HepG2 (cell line): ENCODE results near the gene IL18RAP. TPM values are rescaled to one million over a fixed set of nuclear protein-coding genes. Genes with fewer than 3 reads are reported as not detected.
A peak's percentile ranks its signal among the peaks of the same experiment; 100 is the strongest.

Source experiments
- ATAC-seq: fragments of 200-7000 bp; cut with Tn5 transposase; 3 replicates; pipeline ENCODE4 v1.9.1; 2020; ENCODE audit warnings: mild to moderate bottlenecking, moderate library complexity
- BruUV-seq: library from RNA; stranded (reverse); fragments of 400-500 nt; replicated peaks from 2 replicates; lab custom pipeline; 2021; lab: Mats Ljungman, UMichigan
- CTCF ChIA-PET: fragments of 300-600 bp; formaldehyde crosslinking; extraction: SDS; loops from one replicate; lab custom pipeline; 2021; ENCODE audit warnings: low total read pairs, inconsistent platforms, low intra/inter-chr PET ratio; lab: Yijun Ruan, JAX
- POLR2A ChIA-PET: fragments of 350-600 bp; sonication (Branson Sonifier 250); formaldehyde crosslinking; loops from one replicate; lab custom pipeline; 2020; ENCODE audit warnings: antibody characterized with exemption, inconsistent platforms; lab: Yijun Ruan, JAX
- DNase-seq: peaks from one replicate; pipeline ENCODE4 v3.0.0-alpha.2; 2015; ENCODE audit warnings: low spot score
- FAIRE-seq: peaks from 3 replicates; lab custom pipeline; 2011; peaks lifted over from hg19 to GRCh38; lab: Jason Lieb, UNC
- H2AFZ ChIP-seq: one replicate; pipeline ENCODE4 v1.6.1; 2011; ENCODE audit warnings: low read length, inconsistent platforms
- H3K27ac ChIP-seq: fragments of 300-600 bp; 3 replicates; pipeline ENCODE4 v1.8.0; 2011; ENCODE audit warnings: mixed run types, mild to moderate bottlenecking, mixed read lengths, low read length, inconsistent platforms; ENCODE audit not compliant: insufficient read depth; ENCODE audit errors: extremely low read length
- H3K27me3 ChIP-seq, 2 experiments: fragments of 200-600 bp in 1 of 2; 2 replicates in 1 of 2; 3 replicates in 1 of 2; pipeline versions ENCODE4 v1.6.0 to v1.8.0; 2011; ENCODE audit warnings: low read length in 2 of 2, mild to moderate bottlenecking in 2 of 2, moderate library complexity in 2 of 2, inconsistent platforms in 1 of 2; ENCODE audit not compliant: insufficient read depth in 2 of 2, control insufficient read depth in 1 of 2
- H3K36me3 ChIP-seq, 2 experiments: fragments of 200-600 bp in 1 of 2; replicated peaks in 1 of 2; 2 replicates in 1 of 2; 3 replicates in 1 of 2; pipeline versions ENCODE4 v1.5.1 to v1.8.0; 2011; ENCODE audit warnings: low read length in 2 of 2, inconsistent platforms in 1 of 2; ENCODE audit not compliant: insufficient read depth in 2 of 2, control insufficient read depth in 1 of 2
- H3K4me1 ChIP-seq: 2 replicates; pipeline ENCODE4 v1.5.1; 2012; ENCODE audit warnings: low read length, inconsistent platforms; ENCODE audit not compliant: insufficient read depth
- H3K4me2 ChIP-seq: 2 replicates; pipeline ENCODE4 v1.6.0; 2011; ENCODE audit warnings: low read depth, low read length, inconsistent platforms
- H3K4me3 ChIP-seq, 3 experiments: fragments of 200-600 bp in 1 of 3; sonication (generic), shearing (Covaris generic) in 1 of 3; replicated peaks in 1 of 3; 2 replicates each; pipeline ENCODE4 v1.5.1; 2011 to 2016; ENCODE audit warnings: low read length in 3 of 3, inconsistent platforms in 2 of 3, low read depth in 2 of 3, mild to moderate bottlenecking in 2 of 3, control low read depth in 1 of 3, mixed read lengths in 1 of 3; ENCODE audit not compliant: insufficient read depth in 1 of 3
- H3K79me2 ChIP-seq: one replicate; pipeline ENCODE4 v1.6.1; 2011; ENCODE audit warnings: low read length, inconsistent platforms; ENCODE audit not compliant: insufficient read depth
- H3K9ac ChIP-seq: 2 replicates; pipeline ENCODE4 v1.6.0; 2011; ENCODE audit warnings: mild to moderate bottlenecking, low read depth, low read length, inconsistent platforms; ENCODE audit not compliant: insufficient read depth
- H3K9me3 ChIP-seq: 2 replicates; pipeline ENCODE4 v1.5.1; 2012; ENCODE audit warnings: mild to moderate bottlenecking, low read length
- H4K20me1 ChIP-seq: 2 replicates; pipeline ENCODE4 v1.6.0; 2011; ENCODE audit warnings: inconsistent platforms, mild to moderate bottlenecking, low read length, moderate library complexity; ENCODE audit not compliant: insufficient read depth
- FOXC1 ChIP-seq: sonication (generic); formaldehyde crosslinking; IDR thresholded peaks from 2 replicates; pipeline ENCODE4 v1.8.0; 2022; ENCODE audit warnings: mild to moderate bottlenecking, missing genetic modification reagents, borderline replicate concordance
- JUNB ChIP-seq: sonication (generic); formaldehyde crosslinking; IDR thresholded peaks from 2 replicates; pipeline ENCODE4 v1.8.0; 2022; ENCODE audit warnings: missing genetic modification reagents, mild to moderate bottlenecking, borderline replicate concordance
- MXI1 ChIP-seq: IDR thresholded peaks from 3 replicates; pipeline ENCODE4 v1.6.1; 2012; ENCODE audit warnings: low read depth, low read length, inconsistent platforms, borderline replicate concordance
- MYC ChIP-seq: sonication (generic); formaldehyde crosslinking; IDR thresholded peaks from 2 replicates; pipeline ENCODE4 v1.9.0; 2021; ENCODE audit warnings: missing genetic modification reagents, borderline replicate concordance
- SMC3 ChIP-seq: IDR thresholded peaks from 2 replicates; pipeline ENCODE4 v1.6.1; 2011; ENCODE audit warnings: low read length, improper control_type of control experiment
- SNAI1 ChIP-seq: sonication (generic); formaldehyde crosslinking; IDR thresholded peaks from 2 replicates; pipeline ENCODE4 v1.5.0; 2020; ENCODE audit warnings: mild to moderate bottlenecking, missing genetic modification reagents, borderline replicate concordance
- STAG1 ChIP-seq: sonication (generic); formaldehyde crosslinking; IDR thresholded peaks from 2 replicates; pipeline ENCODE4 v1.4.0; 2020; ENCODE audit warnings: missing genetic modification reagents
- U2AF1 ChIP-seq: fragments of 200-400 bp; formaldehyde crosslinking; optimal IDR thresholded peaks from 2 replicates; pipeline ENCODE3; 2017; ENCODE audit warnings: mild to moderate bottlenecking, low read depth, low read length
- ZNF225 ChIP-seq: sonication (generic); formaldehyde crosslinking; IDR thresholded peaks from 2 replicates; pipeline ENCODE4 v1.4.0; 2020; ENCODE audit warnings: mild to moderate bottlenecking, missing genetic modification reagents
- ZSCAN31 ChIP-seq: sonication (generic); formaldehyde crosslinking; IDR thresholded peaks from 2 replicates; pipeline ENCODE4 v1.5.0; 2020; ENCODE audit warnings: low read depth, mild to moderate bottlenecking, missing genetic modification reagents
- WGBS: methylation state at CpG from one replicate; pipeline ENCODE4 v1.1.6; 2017; ENCODE audit warnings: low lambda C conversion rate; 5-methylcytosine and 5-hydroxymethylcytosine counted together
- in situ Hi-C: cut with HindIII; loops from 2 replicates; pipeline ENCODE4 v1.10.0; 2017; ENCODE audit warnings: low pct_unique_long_range_greater_than_20kb; ENCODE audit not compliant: extremely low pct_ligation_motif_present
- intact Hi-C: fragments of 100-400 bp; cut with micrococcal nuclease; formaldehyde crosslinking; loops from one replicate; pipeline ENCODE4 v1.10.0; 2022; ENCODE audit not compliant: unreplicated experiment
- polyA plus RNA-seq, 8 experiments: library from polyadenylated mRNA; depleted of rRNA in 3 of 8; stranded (reverse) in 7 of 8; unstranded in 1 of 8; fragments of >200 nt; fragmentation: Illumina TruSeq in 4 of 8; extraction: Trizol in 4 of 8; gene quantifications; 2 replicates each; pipeline versions ENCODE4 v1.2.1 to v1.2.3, GENCODE V29; 2011 to 2016; ENCODE audit warnings: low read depth in 4 of 8, missing spikeins in 1 of 8, mixed read lengths in 1 of 8; ENCODE audit not compliant: insufficient read depth in 1 of 8
- total RNA-seq, 5 experiments: library from RNA; depleted of rRNA; stranded (reverse); fragments of >200 nt; fragmentation: Illumina TruSeq; extraction: Trizol; gene quantifications; 2 replicates each; pipeline ENCODE4 v1.2.3, GENCODE V29; 2016; ENCODE audit warnings: low read depth in 1 of 5
- TF ChIP-seq, protein P1 (sequence below), 2 experiments: sonication (generic) in 1 of 2; formaldehyde crosslinking in 1 of 2; IDR thresholded peaks; 2 replicates each; pipeline versions ENCODE4 v1.4.0 to v1.6.1; 2018 to 2020; ENCODE audit warnings: missing genetic modification reagents in 2 of 2, borderline replicate concordance in 1 of 2, low read depth in 1 of 2, mild to moderate bottlenecking in 1 of 2, missing biosample characterization in 1 of 2
- TF ChIP-seq, protein P2 (sequence below): sonication (generic); formaldehyde crosslinking; IDR thresholded peaks from 2 replicates; pipeline ENCODE4 v1.4.0; 2020; ENCODE audit warnings: missing genetic modification reagents
- TF ChIP-seq, protein P3 (sequence below): sonication (generic); formaldehyde crosslinking; IDR thresholded peaks from 2 replicates; pipeline ENCODE4 v1.5.0; 2020; ENCODE audit warnings: mild to moderate bottlenecking, missing genetic modification reagents, moderate library complexity

IL18RAP gene
- total and polyA plus RNA-seq, 2 of the 13 experiments (the other 11 are each of a cell fraction or from before 2014, with no cell fraction given) = 0.05 TPM; not detected in 1

DNA sequence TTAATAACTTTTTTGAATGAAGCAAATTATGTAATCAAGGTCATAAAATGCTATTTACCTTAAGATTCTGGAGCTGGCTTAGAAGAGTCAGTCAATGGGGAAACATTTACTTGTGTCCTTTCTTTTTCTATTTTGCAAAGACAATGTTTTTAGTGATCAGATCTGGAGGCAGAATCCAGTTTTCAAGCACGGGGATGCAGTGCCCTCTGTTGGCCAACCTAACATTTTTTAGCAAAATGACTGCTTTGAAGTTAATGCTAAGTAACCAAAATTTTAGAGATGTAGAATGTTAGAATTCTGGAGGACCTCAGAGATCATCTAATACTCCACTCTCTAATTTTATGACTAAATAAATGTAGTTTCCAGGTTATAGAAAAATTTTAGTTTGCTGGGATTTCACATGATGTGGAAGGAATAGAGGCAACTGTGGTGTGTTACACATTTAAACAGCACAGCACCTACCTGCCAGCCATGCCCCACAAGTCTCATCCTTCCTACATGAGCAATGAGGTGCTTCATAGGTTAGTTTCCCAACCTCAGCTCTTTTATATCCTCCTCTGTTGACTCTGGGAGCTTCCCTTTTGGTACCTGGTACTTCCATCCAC lies 26.5 kb downstream of the IL18RAP start:
- H3K27ac ChIP-seq = no peak overlapping the region
- FAIRE-seq = peak; percentile 23
- 0% methylated on average over 1 of the region's 1 CpG for WGBS

More for the DNA sequence above, 26.5 kb downstream of the IL18RAP start:
- DNase-seq = peak; percentile 23
- Histone ChIP-seq H3K36me3 (no peaks in the 10 kb centered on the region), H3K79me2 (no peaks in the 10 kb centered on the region), H2AFZ (no peak overlapping the region)
- intact Hi-C loops (loop anchor here (1.0 to 10.0 kb wide), 2 partner anchors 443 to 1035 kb away; no protein-coding TSS in a partner anchor), in situ Hi-C loops (no loop called here)
- TF ChIP-seq ZSCAN31 (CRISPR knock-in tag) (no peak), U2AF1 (no peak), ZNF225 (CRISPR knock-in tag) (no peak), SMC3 (peak; percentile 52; the same call in 1 of the 2 replicates), MYC (CRISPR knock-in tag) (no peak), FOXC1 (CRISPR knock-in tag) (no peak), STAG1 (CRISPR knock-in tag) (peak; percentile 82), MXI1 (no peak), JUNB (CRISPR knock-in tag) (no peak), SNAI1 (no peak)
- TF ChIP-seq, protein P1, sequence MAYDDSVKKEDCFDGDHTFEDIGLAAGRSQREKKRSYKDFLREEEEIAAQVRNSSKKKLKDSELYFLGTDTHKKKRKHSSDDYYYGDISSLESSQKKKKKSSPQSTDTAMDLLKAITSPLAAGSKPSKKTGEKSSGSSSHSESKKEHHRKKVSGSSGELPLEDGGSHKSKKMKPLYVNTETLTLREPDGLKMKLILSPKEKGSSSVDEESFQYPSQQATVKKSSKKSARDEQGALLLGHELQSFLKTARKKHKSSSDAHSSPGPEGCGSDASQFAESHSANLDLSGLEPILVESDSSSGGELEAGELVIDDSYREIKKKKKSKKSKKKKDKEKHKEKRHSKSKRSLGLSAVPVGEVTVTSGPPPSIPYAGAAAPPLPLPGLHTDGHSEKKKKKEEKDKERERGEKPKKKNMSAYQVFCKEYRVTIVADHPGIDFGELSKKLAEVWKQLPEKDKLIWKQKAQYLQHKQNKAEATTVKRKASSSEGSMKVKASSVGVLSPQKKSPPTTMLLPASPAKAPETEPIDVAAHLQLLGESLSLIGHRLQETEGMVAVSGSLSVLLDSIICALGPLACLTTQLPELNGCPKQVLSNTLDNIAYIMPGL (CRISPR knock-in tag; IDR thresholded peaks at IDR 0.05; ENCODE audit: borderline replicate concordance in 1 of 2, low read depth in 1 of 2) = 0 out of 4 replicates have a peak, but pooled peaks of 1 of the 2 experiments have one; percentile 28
- TF ChIP-seq, protein P2, sequence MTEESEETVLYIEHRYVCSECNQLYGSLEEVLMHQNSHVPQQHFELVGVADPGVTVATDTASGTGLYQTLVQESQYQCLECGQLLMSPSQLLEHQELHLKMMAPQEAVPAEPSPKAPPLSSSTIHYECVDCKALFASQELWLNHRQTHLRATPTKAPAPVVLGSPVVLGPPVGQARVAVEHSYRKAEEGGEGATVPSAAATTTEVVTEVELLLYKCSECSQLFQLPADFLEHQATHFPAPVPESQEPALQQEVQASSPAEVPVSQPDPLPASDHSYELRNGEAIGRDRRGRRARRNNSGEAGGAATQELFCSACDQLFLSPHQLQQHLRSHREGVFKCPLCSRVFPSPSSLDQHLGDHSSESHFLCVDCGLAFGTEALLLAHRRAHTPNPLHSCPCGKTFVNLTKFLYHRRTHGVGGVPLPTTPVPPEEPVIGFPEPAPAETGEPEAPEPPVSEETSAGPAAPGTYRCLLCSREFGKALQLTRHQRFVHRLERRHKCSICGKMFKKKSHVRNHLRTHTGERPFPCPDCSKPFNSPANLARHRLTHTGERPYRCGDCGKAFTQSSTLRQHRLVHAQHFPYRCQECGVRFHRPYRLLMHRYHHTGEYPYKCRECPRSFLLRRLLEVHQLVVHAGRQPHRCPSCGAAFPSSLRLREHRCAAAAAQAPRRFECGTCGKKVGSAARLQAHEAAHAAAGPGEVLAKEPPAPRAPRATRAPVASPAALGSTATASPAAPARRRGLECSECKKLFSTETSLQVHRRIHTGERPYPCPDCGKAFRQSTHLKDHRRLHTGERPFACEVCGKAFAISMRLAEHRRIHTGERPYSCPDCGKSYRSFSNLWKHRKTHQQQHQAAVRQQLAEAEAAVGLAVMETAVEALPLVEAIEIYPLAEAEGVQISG (CRISPR knock-in tag) = no peak
- TF ChIP-seq, protein P3, sequence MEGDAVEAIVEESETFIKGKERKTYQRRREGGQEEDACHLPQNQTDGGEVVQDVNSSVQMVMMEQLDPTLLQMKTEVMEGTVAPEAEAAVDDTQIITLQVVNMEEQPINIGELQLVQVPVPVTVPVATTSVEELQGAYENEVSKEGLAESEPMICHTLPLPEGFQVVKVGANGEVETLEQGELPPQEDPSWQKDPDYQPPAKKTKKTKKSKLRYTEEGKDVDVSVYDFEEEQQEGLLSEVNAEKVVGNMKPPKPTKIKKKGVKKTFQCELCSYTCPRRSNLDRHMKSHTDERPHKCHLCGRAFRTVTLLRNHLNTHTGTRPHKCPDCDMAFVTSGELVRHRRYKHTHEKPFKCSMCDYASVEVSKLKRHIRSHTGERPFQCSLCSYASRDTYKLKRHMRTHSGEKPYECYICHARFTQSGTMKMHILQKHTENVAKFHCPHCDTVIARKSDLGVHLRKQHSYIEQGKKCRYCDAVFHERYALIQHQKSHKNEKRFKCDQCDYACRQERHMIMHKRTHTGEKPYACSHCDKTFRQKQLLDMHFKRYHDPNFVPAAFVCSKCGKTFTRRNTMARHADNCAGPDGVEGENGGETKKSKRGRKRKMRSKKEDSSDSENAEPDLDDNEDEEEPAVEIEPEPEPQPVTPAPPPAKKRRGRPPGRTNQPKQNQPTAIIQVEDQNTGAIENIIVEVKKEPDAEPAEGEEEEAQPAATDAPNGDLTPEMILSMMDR = peak; percentile 72
- TF ChIP-seq, all 625 proteins: peak for 4
- CTCF ChIA-PET = interaction anchor here (0.9 to 1.7 kb wide), 3 partner anchors 198 to 566 kb away, joined by 3 to 5 read pairs (median 4); no protein-coding TSS in a partner anchor
- H3K4me2 ChIP-seq = no peak overlapping the region
- H3K4me1 ChIP-seq = no peaks in the 10 kb centered on the region
- no TSS peak for BruUV-seq
- peak; percentile 53; the same call in 2 of the 3 replicates for ATAC-seq
- no peaks in the 10 kb centered on the region for H4K20me1 ChIP-seq
- peaks cover 0 to 3% of the 10 kb centered on the region in 2 experiments; a peak in 1 of 5 replicates for H3K27me3 ChIP-seq
- POLR2A ChIA-PET = no interaction called here
- H3K9me3 ChIP-seq = no peaks in the 10 kb centered on the region
- no peak overlapping the region for H3K9ac ChIP-seq
- no peak overlapping the region for H3K4me3 ChIP-seq
